Motor neuron (in vitro differentiated cells): ENCODE measurements around the gene GPI. TPM values are rescaled to one million over a fixed set of nuclear protein-coding genes. Genes with fewer than 3 reads are reported as not detected.

Source experiments
- ATAC-seq, 8 experiments: fragments of 200-7000 bp; cut with Tn5 transposase; replicated peaks in 6 of 8; 2 replicates each; pipeline ENCODE4 v1.8.0; 2021; ENCODE audit warnings: mild to moderate bottlenecking in 8 of 8, moderate library complexity in 8 of 8
- H3K27ac ChIP-seq, 2 donors: fragments of 250-450 bp; sonication (Bioruptor Pico); 2 replicates each; pipeline ENCODE4 v1.9.0; 2021; ENCODE audit warnings: antibody characterized with exemption in 2 of 2, mild to moderate bottlenecking in 2 of 2, moderate library complexity in 1 of 2
- H3K4me1 ChIP-seq, 2 donors: fragments of 250-450 bp; sonication (Bioruptor Pico); replicated peaks in 1 of 2; 2 replicates each; pipeline ENCODE4 v1.6.1; 2021; ENCODE audit warnings: antibody characterized with exemption in 2 of 2, mild to moderate bottlenecking in 2 of 2, moderate library complexity in 1 of 2
- H3K4me3 ChIP-seq, 5 donors: fragments of 250-450 bp; sonication (Bioruptor Pico); 2 replicates each; pipeline ENCODE4 v1.9.0; 2021; ENCODE audit warnings: antibody characterized with exemption in 5 of 5, mild to moderate bottlenecking in 5 of 5, moderate library complexity in 4 of 5
- WGBS, 10 experiments: fragments of 450-650 bp; shearing (Covaris generic); methylation state at CpG; one replicate each; pipeline ENCODE4 v1.0.0; 2022; 5-methylcytosine and 5-hydroxymethylcytosine counted together
- in situ Hi-C, 9 experiments: fragments of 400-800 bp; cut with MboI; loops; one replicate each; pipeline ENCODE4 v1.15.0; 2021; ENCODE audit warnings: low sequenced_read_pairs in 9 of 9, low pct_unique_long_range_greater_than_20kb in 2 of 9; ENCODE audit not compliant: unreplicated experiment in 9 of 9
- total RNA-seq, 8 experiments: library from RNA; unstranded; fragments of 300-600 nt; gene quantifications; 2 replicates each; pipeline versions ENCODE4 v1.2.3 to v1.2.4, GENCODE V29; 2022

Gene GPI
- 100 to 1,000 TPM; 124 to 391 (median 200) TPM for total RNA-seq

GRCh38 chr19:34364830-34365462 lies at the start of gene GPI:
GPI (plus strand) TSS chr19:34365196; CDS start chr19:34365267, 71 bp downstream.
- in situ Hi-C loops, result no loop called here
- Histone ChIP-seq H3K4me3 (peak within 1 kb of the TSS; percentile 54 to 93 (median 61)), H3K4me1 (peaks cover 14 to 15% of the 10 kb centered on the region in 2 donors), H3K27ac (peak within 1 kb of the TSS; percentile 53 to 74)
- WGBS, 10 experiments, result 15 to 20% methylated on average over 4 of the region's 67 CpGs; no CpG with 5 or more reads in 8 of the 10 experiments
- peak; percentile 62 to 85 (median 78) for ATAC-seq

DNA sequence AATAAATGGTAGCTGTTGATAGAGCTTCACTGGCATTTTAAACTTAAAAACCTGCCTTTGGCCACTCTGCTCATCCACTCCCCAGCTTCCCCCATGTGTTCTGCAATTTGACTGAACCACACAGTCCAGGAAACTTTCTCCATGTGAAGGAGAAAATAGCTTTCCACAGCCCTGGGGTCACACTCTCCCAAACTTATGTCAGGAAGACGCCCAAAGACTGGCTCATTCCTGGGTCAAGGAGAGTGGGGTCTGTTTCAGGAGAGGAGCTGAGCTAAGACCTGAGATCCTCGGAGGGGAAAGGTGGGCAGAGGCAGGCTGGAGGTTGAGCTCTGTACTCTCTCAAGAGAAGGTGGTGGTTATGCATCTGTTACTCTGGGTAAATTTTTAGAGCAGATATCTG lies 48.7 kb upstream of the GPI start:
- ATAC-seq, result no peak
- in situ Hi-C loops, result no loop called here
- Histone ChIP-seq H3K4me1 (no peaks in the 10 kb centered on the region), H3K27ac (no peak overlapping the region), H3K4me3 (no peak overlapping the region)
- WGBS, 10 experiments, result 75 to 100% (median 80%) methylated on average over 1 of the region's 2 CpGs; no CpG with 5 or more reads in 6 of the 10 experiments

- ATAC-seq, result peak in 1 of 8 experiments; percentile 7
- Histone ChIP-seq H3K27ac (no peak overlapping the region), H3K4me1 (no peaks in the 10 kb centered on the region), H3K4me3 (no peak overlapping the region)
- in situ Hi-C loops, result no loop called here
- 78 to 100% (median 88%) methylated on average over 2 to 4 of the region's 5 CpGs; no CpG with 5 or more reads in 6 of the 10 experiments for WGBS, 10 experiments
Observed at GRCh38 chr19:34316741-34317301, 48.2 kb upstream of the GPI start.

GRCh38 chr19:34317311-34317927 lies 47.6 kb upstream of the GPI start:
- Histone ChIP-seq H3K4me1 (no peaks in the 10 kb centered on the region), H3K27ac (no peak overlapping the region), H3K4me3 (no peak overlapping the region)
- 51 to 100% (median 88%) methylated on average over 1 to 4 of the region's 6 CpGs; no CpG with 5 or more reads in 3 of the 10 experiments for WGBS, 10 experiments
- in situ Hi-C loops, result no loop called here
- peak; percentile 44 to 96 (median 90) for ATAC-seq

- Histone ChIP-seq H3K4me3 (no peak overlapping the region), H3K27ac (no peak overlapping the region), H3K4me1 (no peaks in the 10 kb centered on the region)
- in situ Hi-C loops, result no loop called here
- ATAC-seq, result peak in 2 of 8 experiments; percentile 22 to 27
- WGBS, 10 experiments, result 61 to 92% (median 83%) methylated on average over 2 to 3 of the region's 3 CpGs; no CpG with 5 or more reads in 4 of the 10 experiments
Observed at GRCh38 chr19:34319230-34319585, 45.8 kb upstream of the GPI start.

GRCh38 chr19:34319785-34320184 lies 45.2 kb upstream of the GPI start:
- ATAC-seq, result no peak
- H3K27ac ChIP-seq, result no peak overlapping the region

GRCh38 chr19:34320277-34320676 lies 44.7 kb upstream of the GPI start:
- Histone ChIP-seq H3K4me1 (no peaks in the 10 kb centered on the region), H3K4me3 (no peak overlapping the region), H3K27ac (no peak overlapping the region)
- in situ Hi-C loops, result no loop called here
- ATAC-seq, result no peak
- 75 to 100% (median 87%) methylated on average over 1 to 3 of the region's 7 CpGs; no CpG with 5 or more reads in 4 of the 10 experiments for WGBS, 10 experiments

More at GRCh38 chr19:34319785-34320184, 45.2 kb upstream of the GPI start:
- H3K4me1 ChIP-seq, result no peaks in the 10 kb centered on the region
- in situ Hi-C loops, result no loop called here
- WGBS, 10 experiments, result 92 to 100% (median 95%) methylated on average over 2 to 8 of the region's 11 CpGs
- no peak overlapping the region for H3K4me3 ChIP-seq

DNA sequence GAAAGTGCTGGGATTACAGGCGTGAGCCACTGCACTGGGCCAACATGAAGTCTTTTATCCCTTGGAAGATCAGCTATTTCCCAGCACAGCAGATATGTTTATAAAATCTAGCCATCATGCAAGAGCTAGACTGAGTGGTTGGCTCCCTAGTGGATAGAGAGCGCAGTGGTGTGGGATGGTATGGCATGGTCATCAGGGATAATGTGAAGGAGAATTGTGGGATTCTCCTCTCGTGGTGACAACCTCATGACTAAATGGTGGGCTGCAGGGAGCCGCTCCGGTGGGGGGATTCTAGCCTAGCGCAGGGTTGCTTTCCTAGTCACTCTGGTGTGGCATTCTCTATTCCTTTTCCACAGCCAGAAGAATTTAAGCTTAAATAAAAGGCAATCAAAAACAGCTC lies 43.3 kb upstream of the GPI start:
- Histone ChIP-seq H3K4me1 (no peaks in the 10 kb centered on the region), H3K4me3 (no peak overlapping the region), H3K27ac (no peak overlapping the region)
- in situ Hi-C loops, result no loop called here
- ATAC-seq, result no peak
- 100% methylated on average over 1 to 4 of the region's 6 CpGs; no CpG with 5 or more reads in 5 of the 10 experiments for WGBS, 10 experiments

- in situ Hi-C loops, result no loop called here
- Histone ChIP-seq H3K4me3 (no peak overlapping the region), H3K4me1 (no peaks in the 10 kb centered on the region), H3K27ac (no peak overlapping the region)
- 55 to 100% (median 80%) methylated on average over 1 to 7 of the region's 7 CpGs; no CpG with 5 or more reads in 1 of the 10 experiments for WGBS, 10 experiments
- ATAC-seq, result no peak
Observed at GRCh38 chr19:34323433-34324204, 41.4 kb upstream of the GPI start.

DNA sequence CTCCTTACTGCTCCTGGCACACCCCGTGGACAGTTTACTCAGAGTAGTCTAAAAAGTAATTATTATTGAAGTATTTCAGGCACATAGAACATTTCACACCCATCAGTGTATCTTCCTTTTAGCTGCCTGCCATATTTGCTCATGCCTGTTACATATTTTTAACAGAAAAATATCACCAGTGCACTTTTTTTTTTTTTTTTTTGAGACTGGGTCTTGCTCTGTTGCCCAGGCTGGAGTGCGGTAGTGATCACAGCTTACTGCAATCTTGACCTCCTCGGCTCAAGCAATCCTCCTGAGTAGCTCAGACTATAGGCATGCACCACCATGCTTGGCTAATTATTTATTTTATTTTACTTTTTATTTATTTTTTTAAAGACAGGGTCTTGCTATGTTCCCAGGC lies 40.7 kb upstream of the GPI start:
- H3K4me1 ChIP-seq, result no peaks in the 10 kb centered on the region
- H3K4me3 ChIP-seq, result no peak overlapping the region
- no peak for ATAC-seq
- in situ Hi-C loops, result no loop called here
- WGBS, 10 experiments, result 83 to 100% (median 95%) methylated on average over 1 to 3 of the region's 3 CpGs; no CpG with 5 or more reads in 1 of the 10 experiments
- no peak overlapping the region for H3K27ac ChIP-seq

- in situ Hi-C loops, result loop anchor here in 1 of 9 experiments (25.0 kb wide), 1 partner anchor 88 kb away; no protein-coding TSS in a partner anchor
- WGBS, 10 experiments, result 80 to 100% (median 100%) methylated on average over 1 to 3 of the region's 4 CpGs; no CpG with 5 or more reads in 3 of the 10 experiments
- H3K4me3 ChIP-seq, result no peak overlapping the region
- ATAC-seq, result no peak
- no peaks in the 10 kb centered on the region for H3K4me1 ChIP-seq
- H3K27ac ChIP-seq, result no peak overlapping the region
Observed at GRCh38 chr19:34325181-34325580, 39.8 kb upstream of the GPI start.

GRCh38 chr19:34325981-34326787 lies 38.8 kb upstream of the GPI start:
- Histone ChIP-seq H3K27ac (no peak overlapping the region), H3K4me1 (no peaks in the 10 kb centered on the region), H3K4me3 (no peak overlapping the region)
- WGBS, 10 experiments, result 59 to 100% (median 94%) methylated on average over 2 to 4 of the region's 4 CpGs; no CpG with 5 or more reads in 1 of the 10 experiments
- ATAC-seq, result no peak
- in situ Hi-C loops, result loop anchor here in 1 of 9 experiments (25.0 kb wide), 1 partner anchor 89 kb away; no protein-coding TSS in a partner anchor
